Lung (tissue), 12 donors: Measurements from ENCODE around the gene LEAP2. TPM values are rescaled to one million over a fixed set of nuclear protein-coding genes. Genes with fewer than 3 reads are reported as not detected.
"Not testable (repeated sequence)": the region's sequence is repeated elsewhere in the genome, so short reads cannot be mapped to it uniquely, and the experiment has no call there.

Experiments used
- ATAC-seq: fragments of 200-7000 bp; cut with Tn5 transposase; one replicate; pipeline ENCODE4 v1.9.1; 2020; ENCODE audit warnings: moderate number of reproducible peaks; ENCODE audit not compliant: insufficient read depth, low FRiP score
- DNase-seq, 3 donors: peaks; one replicate each; pipeline ENCODE4 v3.0.0-alpha.2; 2013 to 2017
- H3K27ac ChIP-seq, 2 donors: one replicate each; pipeline ENCODE4 v1.5.1; 2013; ENCODE audit warnings: mild to moderate bottlenecking in 2 of 2, moderate library complexity in 2 of 2, control low read depth in 1 of 2, inconsistent platforms in 1 of 2, low read depth in 1 of 2, low read length in 1 of 2
- H3K27me3 ChIP-seq, 3 donors: one replicate each; pipeline ENCODE4 v1.5.1; 2013; ENCODE audit warnings: low read length in 2 of 3; ENCODE audit not compliant: control insufficient read depth in 3 of 3, insufficient read depth in 3 of 3
- H3K36me3 ChIP-seq, 4 donors: one replicate each; pipeline ENCODE4 v1.5.1; 2013; ENCODE audit warnings: low read length in 4 of 4, mild to moderate bottlenecking in 1 of 4, moderate library complexity in 1 of 4; ENCODE audit not compliant: control insufficient read depth in 4 of 4, insufficient read depth in 4 of 4
- H3K4me1 ChIP-seq, 5 donors: one replicate each; pipeline ENCODE4 v1.5.1; 2013; ENCODE audit warnings: low read length in 5 of 5, mild to moderate bottlenecking in 2 of 5, moderate library complexity in 1 of 5; ENCODE audit not compliant: control insufficient read depth in 5 of 5, insufficient read depth in 5 of 5
- H3K4me3 ChIP-seq: one replicate; pipeline ENCODE4 v1.5.1; 2013; ENCODE audit warnings: mild to moderate bottlenecking, control low read depth, moderate library complexity
- H3K9ac ChIP-seq, 2 donors: one replicate each; pipeline ENCODE4 v1.5.1; 2013; ENCODE audit warnings: low read length in 2 of 2, control low read depth in 1 of 2; ENCODE audit not compliant: insufficient read depth in 1 of 2
- H3K9me3 ChIP-seq, 4 donors: one replicate each; pipeline ENCODE4 v1.5.1; 2013; ENCODE audit warnings: low read length in 3 of 4, mild to moderate bottlenecking in 1 of 4, moderate library complexity in 1 of 4; ENCODE audit not compliant: control insufficient read depth in 4 of 4, insufficient read depth in 3 of 4
- CTCF ChIP-seq: IDR thresholded peaks from 2 replicates; pipeline ENCODE4 v1.5.1; 2012; ENCODE audit warnings: mild to moderate bottlenecking; ENCODE audit errors: control extremely low read depth, extremely low read depth
- WGBS, 2 donors: extraction: QIAGEN DNeasy Blood & Tissue Kit; methylation state at CpG; one replicate each; pipeline ENCODE4 v1.1.7; 2013; 5-methylcytosine and 5-hydroxymethylcytosine counted together
- polyA plus RNA-seq, 2 donors: library from polyadenylated mRNA; stranded (reverse); fragments of 200-250 nt; gene quantifications; one replicate each; pipeline ENCODE4 v1.2.1, GENCODE V29; 2013
- total RNA-seq, 2 donors: library from RNA; depleted of rRNA in 1 of 2; stranded (reverse); fragments of >200 nt in 1 of 2; gene quantifications; one replicate each; pipeline ENCODE4 v1.2.1, GENCODE V29; 2014 to 2021
- donor health status: control.
- donor health status: control.
- donor health status: Bipolar disorder and iron deficiency.
- donor health status: healthy.
- donor health status: DM: yes; HTN: yes; CAD: no.

The LEAP2 gene
- total and polyA plus RNA-seq, 4 donors: 0.50 to 3.1 (median 1.3) TPM

GRCh38 chr5:132853323-132853722 lies 20.1 kb upstream of the LEAP2 start:
- no peaks in the 10 kb centered on the region for H3K27me3 ChIP-seq
- no peak for TF ChIP-seq CTCF
- DNase-seq (no peak), ATAC-seq (no peak)
- WGBS, 2 donors: 73 to 78% methylated on average over 3 of the region's 3 CpGs
- H3K36me3 ChIP-seq: no peaks in the 10 kb centered on the region
- H3K4me1 ChIP-seq: no peaks in the 10 kb centered on the region
- no peak overlapping the region for H3K4me3 ChIP-seq
- H3K9me3 ChIP-seq: no peaks in the 10 kb centered on the region
- no peak overlapping the region for H3K27ac ChIP-seq
- no peak overlapping the region for H3K9ac ChIP-seq

- TF ChIP-seq CTCF: no peak
- H3K4me3 ChIP-seq: no peak overlapping the region
- H3K27me3 ChIP-seq: no peaks in the 10 kb centered on the region
- ATAC-seq: no peak
- DNase-seq: no peak
- H3K9me3 ChIP-seq: no peaks in the 10 kb centered on the region
- no peak overlapping the region for H3K27ac ChIP-seq
- 5 to 22% methylated on average over 1 of the region's 1 CpG for WGBS, 2 donors
- no peak overlapping the region for H3K9ac ChIP-seq
- H3K36me3 ChIP-seq: no peaks in the 10 kb centered on the region
- H3K4me1 ChIP-seq: no peaks in the 10 kb centered on the region
Measured at GRCh38 chr5:132853790-132854189, 19.7 kb upstream of the LEAP2 start.

- Histone ChIP-seq H3K27ac (no peak overlapping the region), H3K4me3 (no peak overlapping the region), H3K9ac (no peak overlapping the region), H3K4me1 (no peaks in the 10 kb centered on the region), H3K9me3 (no peaks in the 10 kb centered on the region), H3K36me3 (no peaks in the 10 kb centered on the region), H3K27me3 (no peaks in the 10 kb centered on the region)
- 41 to 57% methylated on average over 3 of the region's 3 CpGs for WGBS, 2 donors
- ATAC-seq (no peak), DNase-seq (peak in 1 of 3 donors; percentile 33)
- TF ChIP-seq CTCF: no peak
Measured at GRCh38 chr5:132854301-132854700, 19.2 kb upstream of the LEAP2 start.

GRCh38 chr5:132854992-132855391 lies 18.5 kb upstream of the LEAP2 start:
- not testable (repeated sequence) for DNase-seq, H3K9me3 ChIP-seq, H3K4me1 ChIP-seq, H3K27ac ChIP-seq, H3K36me3 ChIP-seq, H3K27me3 ChIP-seq, H3K4me3 ChIP-seq, ATAC-seq, H3K9ac ChIP-seq
- 97 to 99% methylated on average over 5 of the region's 5 CpGs for WGBS, 2 donors
